Right renal cortex interstitium (tissue), 3 donors: ENCODE results near the gene PMAIP1. TPM values are rescaled to one million over a fixed set of nuclear protein-coding genes. Genes with fewer than 3 reads are reported as not detected.

Experiments
- DNase-seq, 3 donors: peaks; one replicate each; pipeline ENCODE4 v3.0.0-alpha.2; 2013; ENCODE audit warnings: low read depth in 3 of 3, low spot score in 2 of 3
- polyA plus RNA-seq, 3 donors: library from polyadenylated mRNA; unstranded; fragments of 120-200 nt; gene quantifications; one replicate each; pipeline ENCODE4 v1.2.1, GENCODE V29; 2013; ENCODE audit not compliant: insufficient read length in 3 of 3

PMAIP1 gene
- polyA plus RNA-seq, 3 donors, result 3.1 to 3.8 (median 3.2) TPM

- DNase-seq, result no peak
These were observed 9.7 kb downstream of the PMAIP1 start for GRCh38 chr18:59909289-59910036.

- no peak for DNase-seq
These were observed 11.2 kb downstream of the PMAIP1 start for GRCh38 chr18:59910967-59911366.

- DNase-seq, result no peak
These were observed 11.8 kb downstream of the PMAIP1 start for GRCh38 chr18:59911600-59911999.

GRCh38 chr18:59912007-59912550, 12.3 kb downstream of the PMAIP1 start:
- DNase-seq, result no peak

- DNase-seq, result no peak
These were observed 15.8 kb downstream of the PMAIP1 start for GRCh38 chr18:59915606-59916005.

- DNase-seq, result no peak
These were observed 16.9 kb downstream of the PMAIP1 start for GRCh38 chr18:59916746-59917145.

GRCh38 chr18:59917422-59917821, 17.6 kb downstream of the PMAIP1 start:
- DNase-seq, result no peak

- DNase-seq, result no peak
These were observed 18.5 kb downstream of the PMAIP1 start for GRCh38 chr18:59918320-59918755.

- DNase-seq, result no peak
These were observed 19.2 kb downstream of the PMAIP1 start for GRCh38 chr18:59918997-59919396.

GRCh38 chr18:59921384-59921891, 21.6 kb downstream of the PMAIP1 start:
- DNase-seq, result no peak

- no peak for DNase-seq
These were observed 23.9 kb downstream of the PMAIP1 start for GRCh38 chr18:59923539-59924196.

GRCh38 chr18:59926131-59926530, 26.3 kb downstream of the PMAIP1 start:
- no peak for DNase-seq

- DNase-seq, result no peak
These were observed 27.5 kb downstream of the PMAIP1 start for GRCh38 chr18:59927246-59927825.

GRCh38 chr18:59928201-59928600, 28.4 kb downstream of the PMAIP1 start:
- DNase-seq, result no peak

- DNase-seq, result no peak
These were observed 30.0 kb downstream of the PMAIP1 start for GRCh38 chr18:59929621-59930295.

- no peak for DNase-seq
These were observed 32.6 kb downstream of the PMAIP1 start for GRCh38 chr18:59932401-59932800.

- DNase-seq, result no peak
These were observed 38.9 kb downstream of the PMAIP1 start for GRCh38 chr18:59938676-59939075.

GRCh38 chr18:59939127-59939526, 39.3 kb downstream of the PMAIP1 start:
- DNase-seq, result no peak

- DNase-seq, result no peak
These were observed 40.3 kb downstream of the PMAIP1 start for GRCh38 chr18:59940068-59940467.

- DNase-seq, result no peak
These were observed 41.5 kb downstream of the PMAIP1 start for GRCh38 chr18:59941331-59941730.

GRCh38 chr18:59942601-59943000, 42.8 kb downstream of the PMAIP1 start:
- no peak for DNase-seq
